Cardiac muscle cell (in vitro differentiated cells and primary cell): ENCODE results near the gene EXOSC5. TPM values are rescaled to one million over a fixed set of nuclear protein-coding genes. Genes with fewer than 3 reads are reported as not detected.

ENCODE experiments used
- DNase-seq, 2 donors: peaks; one replicate each; pipeline versions ENCODE4 v3.0.0 to v3.0.0-alpha.2; 2010 to 2017; ENCODE audit warnings: low read depth in 1 of 2, low spot score in 1 of 2
- H3K27ac ChIP-seq: fragments of 200-600 bp; sonication (generic); 2 replicates; pipeline ENCODE4 v1.5.1; 2016
- H3K27me3 ChIP-seq: fragments of 200-600 bp; sonication (generic); 2 replicates; pipeline ENCODE4 v1.6.0; 2016; ENCODE audit warnings: control low read depth
- H3K36me3 ChIP-seq: fragments of 200-600 bp; sonication (generic); 2 replicates; pipeline ENCODE4 v1.5.1; 2016; ENCODE audit warnings: control low read depth
- H3K4me1 ChIP-seq: fragments of 200-600 bp; sonication (generic); 2 replicates; pipeline ENCODE4 v1.8.1; 2017; ENCODE audit warnings: low read depth, mild to moderate bottlenecking, mixed run types
- H3K4me3 ChIP-seq: fragments of 200-600 bp; sonication (generic); 2 replicates; pipeline ENCODE4 v1.5.1; 2016; ENCODE audit warnings: mild to moderate bottlenecking
- H3K9me3 ChIP-seq: fragments of 200-600 bp; sonication (generic); 2 replicates; pipeline ENCODE4 v1.5.1; 2017; ENCODE audit warnings: low read depth, mild to moderate bottlenecking, control low read depth
- CTCF ChIP-seq: IDR thresholded peaks from 2 replicates; pipeline ENCODE4 v1.5.1; 2012; ENCODE audit warnings: low read depth, mild to moderate bottlenecking, low read length
- polyA plus RNA-seq: library from polyadenylated mRNA; unstranded; fragments of >200 nt; fragmentation: Nextera tagmentation; extraction: Ambion mirVana; gene quantifications from 2 replicates; pipeline ENCODE4 v1.2.1, GENCODE V29; 2016
- total RNA-seq: library from RNA; depleted of rRNA; stranded (reverse); fragments of >200 nt; gene quantifications from 2 replicates; pipeline ENCODE4 v1.2.3, GENCODE V29; 2016

The EXOSC5 gene
- total and polyA plus RNA-seq, 2 experiments from 2014 or later = 31.4 to 53.0 TPM

- no peak for TF ChIP-seq CTCF
- no peak overlapping the region for H3K4me3 ChIP-seq
- DNase-seq = no peak
- H3K36me3 ChIP-seq = no peaks in the 10 kb centered on the region
- no peaks in the 10 kb centered on the region for H3K9me3 ChIP-seq
- H3K27me3 ChIP-seq = no peaks in the 10 kb centered on the region
- H3K4me1 ChIP-seq = no peaks in the 10 kb centered on the region
- no peak overlapping the region for H3K27ac ChIP-seq
Measured at GRCh38 chr19:41341669-41342490, 55.3 kb downstream of the EXOSC5 start.

- H3K27me3 ChIP-seq = no peaks in the 10 kb centered on the region
- DNase-seq = peak in 1 of 2 donors; percentile 52
- TF ChIP-seq CTCF = no peak
- no peaks in the 10 kb centered on the region for H3K36me3 ChIP-seq
- no peaks in the 10 kb centered on the region for H3K4me1 ChIP-seq
- H3K27ac ChIP-seq = no peak overlapping the region
- H3K9me3 ChIP-seq = no peaks in the 10 kb centered on the region
- no peak overlapping the region for H3K4me3 ChIP-seq
Measured at GRCh38 chr19:41339936-41340335, 57.2 kb downstream of the EXOSC5 start.

Other genes with a start within 250 kb of the EXOSC5 start
- gene CYP2S1, start 204.1 kb downstream of the EXOSC5 start, total RNA-seq = 1.7 and 1.8 TPM in 2 replicates
- 0.60 and 2.3 TPM in 2 replicates for gene CYP2S1, start 204.1 kb downstream of the EXOSC5 start, polyA plus RNA-seq
- 62.7 and 68.5 TPM in 2 replicates for gene AXL, start 178.1 kb downstream of the EXOSC5 start, total RNA-seq
- gene AXL, start 178.1 kb downstream of the EXOSC5 start, polyA plus RNA-seq = 16.6 and 26.2 TPM in 2 replicates
- gene HNRNPUL1, start 133.0 kb downstream of the EXOSC5 start, total RNA-seq = 159 and 195 TPM in 2 replicates
- gene HNRNPUL1, start 133.0 kb downstream of the EXOSC5 start, polyA plus RNA-seq = 148 and 216 TPM in 2 replicates
- gene CCDC97, start 87.2 kb downstream of the EXOSC5 start, total RNA-seq = 24.6 and 25.2 TPM in 2 replicates
- 29.7 and 32.4 TPM in 2 replicates for gene CCDC97, start 87.2 kb downstream of the EXOSC5 start, polyA plus RNA-seq
- gene TGFB1, start 43.4 kb downstream of the EXOSC5 start, total RNA-seq = 19.4 and 32.6 TPM in 2 replicates
- 34.8 and 52.3 TPM in 2 replicates for gene TGFB1, start 43.4 kb downstream of the EXOSC5 start, polyA plus RNA-seq
- 5.3 and 7.8 TPM in 2 replicates for gene B9D2, start 33.2 kb downstream of the EXOSC5 start, total RNA-seq
- 10.8 and 10.9 TPM in 2 replicates for gene B9D2, start 33.2 kb downstream of the EXOSC5 start, polyA plus RNA-seq
- gene TMEM91, start 20.8 kb downstream of the EXOSC5 start, total RNA-seq = 16.8 and 21.8 TPM in 2 replicates
- gene TMEM91, start 20.8 kb downstream of the EXOSC5 start, polyA plus RNA-seq = 14.5 and 18.1 TPM in 2 replicates
- gene BCKDHA, start 459 bp upstream of the EXOSC5 start, total RNA-seq = 127 and 166 TPM in 2 replicates
- gene BCKDHA, start 459 bp upstream of the EXOSC5 start, polyA plus RNA-seq = 151 and 200 TPM in 2 replicates
- 4.9 and 6.8 TPM in 2 replicates for gene B3GNT8, start 30.0 kb upstream of the EXOSC5 start, total RNA-seq
- 4.8 and 5.9 TPM in 2 replicates for gene B3GNT8, start 30.0 kb upstream of the EXOSC5 start, polyA plus RNA-seq
- 78.5 and 110 TPM in 2 replicates for gene DMAC2, start 42.6 kb upstream of the EXOSC5 start, total RNA-seq
- gene DMAC2, start 42.6 kb upstream of the EXOSC5 start, polyA plus RNA-seq = 126 and 137 TPM in 2 replicates
- gene ERICH4, start 45.8 kb upstream of the EXOSC5 start, total RNA-seq = not detected in 2 replicates
- gene ERICH4, start 45.8 kb upstream of the EXOSC5 start, polyA plus RNA-seq = not detected in 2 replicates
- 2.8 and 4.4 TPM in 2 replicates for gene CEACAM21, start 178.8 kb upstream of the EXOSC5 start, total RNA-seq
- gene CEACAM21, start 178.8 kb upstream of the EXOSC5 start, polyA plus RNA-seq = 2.2 and 5.0 TPM in 2 replicates
- gene CEACAM4, start 229.7 kb upstream of the EXOSC5 start, total RNA-seq = not detected in 2 replicates
- gene CEACAM4, start 229.7 kb upstream of the EXOSC5 start, polyA plus RNA-seq = not detected in 2 replicates